NCI-H446 (cell line): ENCODE results near the gene GAS2L2.

Experiments used
- DNase-seq, 2 experiments: peaks; one replicate each; lab custom pipeline; 2025; lab: John Stamatoyannopoulos, UW

GAS2L2 gene

DNA sequence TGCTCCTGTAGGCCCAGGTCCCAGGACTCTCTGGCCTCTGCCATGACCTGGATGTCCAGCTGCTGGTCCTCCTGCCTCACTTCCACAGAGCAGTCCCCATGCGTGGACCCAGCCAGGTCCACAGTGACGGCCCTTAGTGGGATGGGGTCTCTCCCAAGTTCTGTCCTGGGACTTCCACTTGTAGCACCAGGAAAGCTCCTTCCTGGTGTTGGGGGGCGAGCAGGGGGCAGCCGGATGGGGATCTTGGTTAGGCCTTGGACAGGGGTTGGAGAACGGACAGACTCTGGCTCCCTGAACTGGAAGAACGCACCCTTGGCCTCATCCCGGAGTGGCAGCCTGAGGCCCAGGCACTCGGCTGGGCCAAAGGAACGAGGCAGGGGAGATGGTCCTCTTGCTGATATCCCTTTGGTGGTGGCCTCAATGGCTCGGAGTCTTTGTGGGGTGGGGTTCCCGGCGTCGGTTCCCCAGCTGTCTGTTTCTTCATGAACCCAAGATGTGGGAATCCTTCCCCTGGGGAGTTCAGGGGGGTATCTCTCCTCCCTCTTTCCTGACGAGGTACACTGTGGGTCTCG lies 7.2 kb downstream of the GAS2L2 start:
- DNase-seq: no peak

GRCh38 chr17:35745246-35745645 lies 7.8 kb downstream of the GAS2L2 start:
- DNase-seq: no peak

DNA sequence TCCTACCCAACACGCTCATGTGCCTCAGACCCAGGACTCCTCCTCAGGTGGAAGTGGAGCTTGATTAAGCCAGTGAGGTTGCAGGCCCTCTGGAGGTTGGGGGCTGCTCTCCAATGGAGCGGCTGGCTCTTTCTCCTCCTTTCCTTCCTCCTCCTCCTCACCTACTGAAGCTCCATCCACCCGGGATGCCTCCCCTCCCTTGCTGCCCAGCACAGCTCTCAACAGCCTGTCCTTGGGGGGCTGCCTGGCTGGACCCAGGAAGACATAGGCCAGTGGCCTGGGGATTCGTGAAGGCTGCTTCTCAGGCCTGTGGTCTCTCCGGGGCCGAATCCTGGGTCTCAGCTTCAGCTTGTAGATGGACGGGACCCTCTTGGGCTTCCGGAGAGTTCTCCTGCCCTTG lies 8.2 kb downstream of the GAS2L2 start:
- DNase-seq: no peak

- DNase-seq: no peak
Observed at GRCh38 chr17:35743626-35744328, 9.3 kb downstream of the GAS2L2 start.

DNA sequence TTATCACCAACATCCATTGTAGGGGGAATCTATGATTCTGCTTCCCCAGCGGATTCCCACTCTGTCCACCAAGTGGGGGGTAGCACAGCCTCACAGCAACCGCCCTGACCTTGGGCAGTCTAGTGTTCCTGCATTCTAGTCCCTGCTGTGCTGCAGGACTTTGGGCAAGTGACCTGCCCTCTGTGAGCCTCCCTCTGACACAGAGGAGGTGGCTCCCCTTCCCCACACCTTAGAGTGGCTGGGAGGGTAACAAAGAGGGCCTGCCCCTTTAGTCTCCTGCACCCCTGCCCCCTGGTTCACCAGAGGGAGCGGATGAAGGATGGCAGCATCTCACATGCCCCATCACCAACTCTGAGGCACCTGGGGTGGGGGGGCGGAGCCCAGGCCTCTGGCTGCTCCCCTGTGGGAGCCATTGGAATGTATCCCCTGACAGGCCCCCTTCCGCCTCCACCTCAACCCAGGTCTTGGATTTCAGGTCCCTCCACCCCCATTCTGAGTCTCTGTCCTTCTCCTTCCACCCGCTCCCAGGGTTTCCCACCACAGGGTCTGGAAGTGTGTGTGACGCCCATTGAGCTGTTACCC lies 10.1 kb downstream of the GAS2L2 start:
- DNase-seq: no peak

GRCh38 chr17:35742496-35742895 lies 10.5 kb downstream of the GAS2L2 start:
- DNase-seq: no peak

GRCh38 chr17:35740997-35741931 lies 11.8 kb downstream of the GAS2L2 start:
- no peak for DNase-seq

- no peak for DNase-seq
Observed at GRCh38 chr17:35740216-35740615, 12.8 kb downstream of the GAS2L2 start.

- DNase-seq: no peak
Observed at GRCh38 chr17:35738519-35739133, 14.4 kb downstream of the GAS2L2 start.

DNA sequence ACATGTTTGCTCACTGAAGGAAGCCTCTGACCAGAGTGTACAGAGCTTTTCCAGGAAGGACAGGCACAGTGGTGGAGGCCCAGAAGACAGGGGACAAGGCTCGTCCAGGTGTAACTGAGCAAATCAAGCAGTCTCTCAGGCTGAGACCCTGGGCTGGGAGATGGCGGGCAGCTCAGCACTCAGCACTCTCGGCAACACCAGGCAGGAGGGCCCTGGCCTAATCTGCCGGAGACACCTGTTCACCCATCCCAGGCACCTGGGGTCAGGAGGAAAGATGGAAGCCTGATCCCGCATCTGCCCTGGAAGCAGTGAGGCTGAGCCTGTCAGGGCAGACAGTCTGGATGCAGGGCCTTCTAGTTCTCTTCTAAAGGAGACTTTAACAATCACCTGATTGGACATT lies 16.8 kb downstream of the GAS2L2 start:
- DNase-seq: no peak

- DNase-seq: no peak
Observed at GRCh38 chr17:35735036-35735805, 17.8 kb downstream of the GAS2L2 start.

DNA sequence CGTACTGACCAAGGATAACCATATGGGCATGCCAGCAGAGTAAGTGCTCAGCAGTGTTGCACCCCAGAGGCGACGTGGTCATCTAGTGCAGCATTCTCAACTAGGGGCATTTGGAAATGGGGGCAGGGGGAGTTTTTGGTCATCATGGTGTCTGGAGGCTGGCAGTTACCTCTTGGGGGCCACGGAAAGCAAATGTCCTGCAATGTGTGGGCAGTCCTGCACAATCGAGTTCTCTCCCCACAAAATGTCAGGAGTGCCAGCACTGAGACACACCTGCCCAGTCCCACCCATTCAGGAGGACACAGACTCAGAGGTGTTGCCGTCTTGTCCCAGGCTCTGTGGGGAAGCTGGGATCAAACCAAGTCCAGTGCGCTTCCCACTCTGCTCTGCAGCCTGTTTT lies 18.6 kb downstream of the GAS2L2 start:
- DNase-seq: no peak

DNA sequence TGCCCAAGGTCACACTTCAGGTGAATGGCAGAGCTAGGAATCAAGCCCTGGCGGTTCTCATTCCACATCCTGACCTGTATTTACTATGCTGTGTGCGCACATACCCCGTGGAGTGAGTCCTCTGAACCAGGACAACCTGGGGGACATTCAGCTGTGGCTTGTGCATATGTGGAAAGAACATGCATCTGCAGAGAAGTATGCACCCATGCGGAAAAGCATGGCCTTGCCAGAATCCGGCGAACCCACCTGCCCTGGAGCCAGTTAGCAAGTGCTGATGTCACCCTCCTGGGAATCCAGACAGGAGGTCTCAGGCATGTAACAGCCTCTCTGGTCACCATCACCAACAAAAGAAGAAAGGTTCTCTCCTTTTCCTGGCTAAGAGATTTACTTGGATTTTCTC lies 19.7 kb downstream of the GAS2L2 start:
- no peak for DNase-seq

DNA sequence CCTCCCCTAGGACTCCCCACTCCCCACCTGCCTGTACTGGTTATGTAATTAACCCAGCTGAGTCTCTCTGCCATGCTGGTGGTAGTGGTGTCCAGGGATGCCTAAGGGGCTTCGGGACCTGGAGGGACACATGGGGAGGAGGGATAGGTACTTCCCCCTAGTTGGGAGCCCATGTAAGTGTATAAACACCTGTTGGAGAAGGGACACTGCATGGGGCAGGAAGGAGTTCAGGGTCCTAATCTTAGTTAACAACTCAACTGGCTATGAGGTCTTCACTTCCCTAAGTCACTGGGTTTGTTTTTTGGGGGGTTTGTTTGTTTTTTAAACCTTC lies 20.3 kb downstream of the GAS2L2 start:
- DNase-seq: no peak

DNA sequence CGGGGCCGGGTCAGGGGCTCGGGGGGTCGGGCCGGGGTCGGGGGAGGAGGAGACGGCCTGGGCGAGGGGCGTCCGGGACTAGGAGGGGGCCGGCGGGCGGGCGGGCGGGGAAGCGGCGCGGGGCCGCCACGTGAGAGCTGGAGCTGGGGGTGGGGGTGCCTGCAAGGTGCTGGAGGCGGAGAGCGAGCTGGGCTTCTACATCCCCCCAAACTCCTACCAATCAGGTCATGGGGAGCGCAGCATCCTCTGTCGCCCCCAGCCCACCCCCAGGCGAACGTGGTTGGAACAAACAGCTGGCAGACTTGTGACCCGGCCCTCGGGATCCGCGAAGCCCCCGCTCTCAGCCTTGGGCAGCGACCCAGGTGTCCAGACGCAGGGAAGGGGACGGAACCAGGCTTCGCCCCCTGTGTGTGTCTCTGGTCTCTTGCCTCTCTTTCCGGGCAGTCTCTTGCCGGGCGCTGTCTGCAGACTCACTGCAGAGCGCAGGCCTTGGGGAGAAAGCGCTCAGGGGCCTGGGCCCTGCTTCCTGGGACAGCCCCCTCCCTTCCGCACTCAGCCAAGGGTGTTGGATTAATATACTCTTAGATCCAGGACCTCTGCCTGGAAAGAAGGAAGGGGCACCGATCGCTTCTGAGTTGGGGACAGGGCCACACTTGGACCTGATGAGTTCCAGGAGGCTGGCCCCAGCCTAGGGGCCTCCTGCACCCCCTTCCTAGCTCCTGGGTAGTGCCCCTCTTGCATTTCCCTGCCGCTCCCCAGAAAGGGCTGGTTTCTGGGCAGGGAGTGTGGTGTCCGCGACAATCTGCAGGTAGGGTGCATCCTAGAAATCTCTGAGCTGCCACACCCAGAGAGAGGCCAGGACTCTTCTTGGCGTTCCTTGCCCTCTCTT lies 20.9 kb downstream of the GAS2L2 start:
- no peak for DNase-seq

DNA sequence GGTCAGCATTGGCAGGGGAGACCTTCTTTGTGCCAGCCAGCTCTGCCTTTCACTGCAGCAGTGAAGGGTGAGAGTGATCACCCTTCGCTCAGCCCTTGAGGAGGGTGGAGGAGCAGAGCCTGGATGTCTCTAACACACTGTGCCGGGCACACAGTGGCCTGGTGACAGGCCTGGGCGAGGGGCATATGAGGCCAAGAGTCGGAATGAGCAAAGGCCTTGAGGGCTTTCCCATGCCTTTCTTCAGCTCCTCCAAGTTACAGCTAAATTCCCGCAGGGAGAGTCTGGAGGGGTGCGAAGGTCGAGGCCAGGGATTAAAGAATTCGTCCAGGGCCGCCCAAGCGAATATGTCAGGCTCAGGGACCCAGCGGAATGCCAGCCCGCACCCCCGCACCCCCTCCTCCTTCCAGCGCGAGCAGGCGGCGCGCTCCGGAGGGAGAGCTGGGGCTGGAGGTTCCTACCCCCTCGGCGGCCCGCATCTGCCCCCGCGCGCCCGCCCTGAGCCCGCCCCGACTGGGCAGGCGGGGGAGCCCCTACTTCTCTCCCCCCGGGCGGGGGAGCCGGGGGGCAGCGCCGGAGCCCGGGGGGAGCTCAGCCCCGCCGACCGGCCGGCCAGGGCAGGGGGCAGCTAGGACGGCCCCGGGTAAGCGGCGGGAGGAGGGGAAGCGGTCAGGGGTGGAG lies 21.7 kb downstream of the GAS2L2 start, which contains the start of gene RASL10B:
Gene RASL10B, plus strand, starts transcription at position 401 of the 678 bp plus-strand sequence. CDS start 3,546 bp downstream, outside the sequence.
- peak in 1 of 2 experiments; percentile 47 for DNase-seq

DNA sequence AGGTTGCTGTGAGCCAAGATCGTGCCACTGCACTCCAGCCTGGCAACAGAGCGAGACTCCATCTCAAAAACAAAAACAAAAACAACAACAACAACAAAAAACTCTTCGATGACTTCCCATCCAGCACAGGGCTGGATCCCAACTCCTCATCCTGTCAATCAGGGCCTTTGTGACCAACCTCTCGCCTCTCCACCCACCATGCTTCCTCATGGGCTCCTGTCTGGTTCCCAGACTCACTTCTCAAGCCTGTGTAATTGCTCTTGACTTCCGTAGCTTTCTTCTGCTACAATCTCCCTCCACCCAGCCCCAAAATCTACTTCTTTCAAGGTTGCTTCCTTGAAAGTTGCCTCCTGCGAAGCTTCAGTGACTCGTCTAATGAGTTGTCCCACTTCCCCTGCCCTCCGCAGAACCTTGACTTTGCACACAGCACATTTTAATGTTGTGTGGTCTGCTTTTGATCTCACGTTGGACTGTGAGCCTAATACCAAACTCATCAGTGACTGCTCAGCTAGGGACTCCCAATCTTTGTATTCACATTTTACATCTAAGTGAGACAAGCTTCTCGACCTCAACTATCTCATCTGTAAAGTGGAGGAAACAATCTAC lies 22.5 kb downstream of the GAS2L2 start:
- DNase-seq: no peak

GRCh38 chr17:35729405-35729833 lies 23.6 kb downstream of the GAS2L2 start:
- no peak for DNase-seq

GRCh38 chr17:35728551-35728950 lies 24.5 kb downstream of the GAS2L2 start:
- no peak for DNase-seq
